Mucosa of rectum (tissue), 2 donors: ENCODE results near the gene KLHL41.
"Not testable (repeated sequence)": the region's sequence is repeated elsewhere in the genome, so short reads cannot be mapped to it uniquely, and the experiment has no call there.

Experiments
- H3K27ac ChIP-seq, 2 donors: one replicate each; pipeline ENCODE4 v1.7.0; 2013; ENCODE audit warnings: inconsistent platforms in 2 of 2, low read depth in 2 of 2, low read length in 2 of 2
- H3K27me3 ChIP-seq, 2 donors: one replicate each; pipeline ENCODE4 v1.7.0; 2013; ENCODE audit warnings: low read length in 2 of 2; ENCODE audit not compliant: control insufficient read depth in 2 of 2, insufficient read depth in 2 of 2
- H3K36me3 ChIP-seq, 2 donors: one replicate each; pipeline ENCODE4 v1.7.0; 2013; ENCODE audit warnings: low read length in 2 of 2; ENCODE audit not compliant: control insufficient read depth in 2 of 2, insufficient read depth in 2 of 2
- H3K4me1 ChIP-seq, 2 donors: one replicate each; pipeline ENCODE4 v1.7.0; 2013; ENCODE audit warnings: low read length in 2 of 2, mild to moderate bottlenecking in 1 of 2; ENCODE audit not compliant: control insufficient read depth in 2 of 2, insufficient read depth in 2 of 2
- H3K4me3 ChIP-seq, 2 donors: one replicate each; pipeline ENCODE4 v1.7.0; 2013; ENCODE audit warnings: low read length in 2 of 2
- H3K9ac ChIP-seq, 2 donors: one replicate each; pipeline ENCODE4 v1.7.0; 2013; ENCODE audit warnings: low read length in 2 of 2, low read depth in 1 of 2, mild to moderate bottlenecking in 1 of 2
- H3K9me3 ChIP-seq, 2 donors: one replicate each; pipeline ENCODE4 v1.7.0; 2013; ENCODE audit warnings: low read length in 2 of 2; ENCODE audit not compliant: control insufficient read depth in 2 of 2
- donor health status: healthy.
- donor health status: Normal muscosa, but diverticular disease.

KLHL41 gene

DNA sequence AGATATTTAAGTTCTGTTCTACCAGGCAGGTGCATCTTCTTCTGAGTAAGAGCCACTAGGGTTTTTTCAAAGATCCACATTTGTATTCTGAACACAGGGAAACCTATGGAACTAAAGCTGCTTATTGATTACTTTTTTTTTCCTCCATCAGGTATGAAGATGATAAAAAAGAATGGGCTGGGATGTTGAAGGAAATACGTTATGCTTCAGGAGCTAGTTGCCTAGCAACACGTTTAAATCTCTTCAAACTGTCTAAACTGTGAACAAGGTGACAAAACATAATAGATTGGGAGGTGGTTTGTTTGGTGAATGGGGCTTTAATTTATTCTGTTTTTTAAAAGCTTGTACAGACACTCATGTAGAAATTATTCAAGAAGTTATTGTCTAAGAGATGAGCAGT, 15.9 kb downstream of the KLHL41 start:
- Histone ChIP-seq H3K9me3 (no peaks in the 10 kb centered on the region), H3K4me3 (no peak overlapping the region), H3K36me3 (peaks cover 0 to 18% of the 10 kb centered on the region in 2 donors), H3K4me1 (no peaks in the 10 kb centered on the region), H3K27ac (no peak overlapping the region), H3K9ac (no peak overlapping the region), H3K27me3 (no peaks in the 10 kb centered on the region)

DNA sequence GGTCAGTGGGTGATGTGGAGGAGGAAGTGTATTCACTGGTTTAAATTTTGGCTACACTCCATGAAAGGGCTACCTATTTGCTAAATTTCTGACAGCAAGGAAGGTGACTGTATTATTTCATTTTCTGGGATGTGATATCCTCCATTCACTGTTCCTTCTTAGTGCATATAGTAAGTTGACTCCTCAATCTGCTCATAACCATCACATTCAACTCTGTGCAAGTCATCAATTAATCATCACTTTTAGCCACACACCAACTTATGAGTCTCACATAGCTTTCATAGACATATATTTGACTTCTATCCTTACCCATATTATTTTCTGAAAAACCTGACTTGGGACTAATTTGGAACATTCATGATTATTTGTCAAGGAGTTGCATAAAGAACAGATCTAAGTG, 16.9 kb downstream of the KLHL41 start:
- Histone ChIP-seq H3K9ac (no peak overlapping the region), H3K4me1 (no peaks in the 10 kb centered on the region), H3K27me3 (no peaks in the 10 kb centered on the region), H3K36me3 (peaks cover 0 to 25% of the 10 kb centered on the region in 2 donors), H3K27ac (no peak overlapping the region), H3K9me3 (no peaks in the 10 kb centered on the region), H3K4me3 (no peak overlapping the region)

DNA sequence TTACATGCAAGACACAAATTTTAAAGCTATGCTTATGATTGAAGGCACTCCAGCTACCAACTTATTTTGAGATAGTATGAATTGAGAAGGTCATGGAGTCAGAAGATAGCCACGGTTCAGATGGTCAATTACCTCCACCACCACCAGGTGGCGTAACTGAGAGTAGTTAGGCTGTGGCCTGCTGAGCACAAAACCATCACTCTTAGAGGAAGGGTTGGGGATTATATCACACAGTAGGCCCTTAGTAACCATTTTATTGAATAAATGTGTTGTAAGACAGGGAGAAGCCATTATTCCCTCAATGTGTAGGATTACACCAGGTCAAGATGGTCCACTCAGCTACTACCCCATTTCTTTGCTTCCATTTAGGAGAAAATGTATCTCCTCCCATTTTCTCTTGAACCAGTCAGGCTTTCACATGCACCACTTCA, 18.8 kb downstream of the KLHL41 start:
- no peaks in the 10 kb centered on the region for H3K9me3 ChIP-seq
- peaks cover 0 to 25% of the 10 kb centered on the region in 2 donors for H3K36me3 ChIP-seq
- no peaks in the 10 kb centered on the region for H3K4me1 ChIP-seq
- no peak overlapping the region for H3K27ac ChIP-seq
- H3K4me3 ChIP-seq: no peak overlapping the region
- H3K9ac ChIP-seq: no peak overlapping the region
- H3K27me3 ChIP-seq: no peaks in the 10 kb centered on the region

DNA sequence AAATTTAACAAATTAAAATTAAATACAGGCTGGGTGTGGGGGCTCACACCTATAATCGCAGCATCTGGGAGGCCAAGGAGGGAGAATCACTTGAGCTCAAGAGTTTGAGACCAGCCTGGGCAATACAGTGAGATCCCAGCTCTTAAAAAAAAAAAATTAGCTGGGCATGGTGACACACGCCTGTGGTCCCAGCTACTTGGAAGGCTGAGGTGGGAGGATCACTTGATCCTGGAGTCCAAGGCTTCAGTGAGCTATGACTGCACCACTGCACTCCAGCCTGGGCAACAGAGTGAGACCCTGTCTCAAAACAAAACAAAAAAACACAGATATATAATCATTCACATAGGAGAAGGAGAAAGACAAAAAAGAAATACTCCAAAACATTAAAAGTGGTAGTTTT, 30.0 kb downstream of the KLHL41 start:
- not testable (repeated sequence) for H3K4me1 ChIP-seq, H3K27ac ChIP-seq, H3K27me3 ChIP-seq, H3K9ac ChIP-seq, H3K9me3 ChIP-seq, H3K4me3 ChIP-seq
- peaks cover 25 to 28% of the 10 kb centered on the region in 2 donors for H3K36me3 ChIP-seq

DNA sequence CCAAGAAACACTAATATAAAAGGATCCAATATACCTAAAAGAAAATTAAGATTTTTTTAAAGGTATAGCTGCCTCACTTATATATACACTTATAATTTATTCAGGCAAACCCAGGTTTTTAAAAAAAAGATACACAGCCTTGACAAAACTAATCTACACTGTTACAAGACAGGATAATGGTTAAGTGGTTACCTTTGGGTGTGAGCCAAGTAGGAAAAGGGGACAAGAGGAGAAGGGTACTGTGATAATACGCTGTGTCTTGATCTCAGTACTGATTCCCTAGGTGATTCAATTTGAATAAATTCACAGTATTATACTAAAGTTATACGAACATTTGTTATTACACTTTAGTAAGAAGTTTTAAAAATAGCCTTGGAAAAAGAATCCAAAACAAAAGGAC, 30.6 kb downstream of the KLHL41 start:
- Histone ChIP-seq H3K36me3 (peaks cover 23 to 28% of the 10 kb centered on the region in 2 donors), H3K9me3 (no peaks in the 10 kb centered on the region), H3K4me1 (no peaks in the 10 kb centered on the region), H3K9ac (no peak overlapping the region), H3K27ac (no peak overlapping the region), H3K27me3 (no peaks in the 10 kb centered on the region), H3K4me3 (no peak overlapping the region)

DNA sequence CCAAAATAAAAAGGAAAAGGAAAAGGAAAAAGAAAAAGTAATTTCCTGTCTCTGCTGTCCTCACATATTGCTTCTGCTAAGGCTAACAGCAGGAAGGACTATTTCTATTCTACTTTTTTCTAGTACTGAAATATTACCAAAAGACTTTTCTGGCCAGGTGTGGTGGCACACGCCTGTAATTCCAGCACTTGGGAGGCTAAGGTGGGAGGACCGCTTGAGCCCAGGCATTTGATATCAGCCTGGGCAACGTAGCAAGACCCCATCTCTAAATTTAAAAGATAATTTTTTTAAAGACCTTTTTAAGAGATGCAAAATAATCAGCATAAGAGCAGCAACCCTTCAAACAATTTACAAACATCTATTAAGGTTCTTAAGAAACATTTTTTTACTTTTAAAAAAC, 32.9 kb downstream of the KLHL41 start:
- H3K4me3 ChIP-seq: no peak overlapping the region
- H3K36me3 ChIP-seq: peaks cover 30 to 34% of the 10 kb centered on the region in 2 donors
- no peak overlapping the region for H3K9ac ChIP-seq
- no peaks in the 10 kb centered on the region for H3K27me3 ChIP-seq
- no peak overlapping the region for H3K27ac ChIP-seq
- no peaks in the 10 kb centered on the region for H3K4me1 ChIP-seq
- no peaks in the 10 kb centered on the region for H3K9me3 ChIP-seq

DNA sequence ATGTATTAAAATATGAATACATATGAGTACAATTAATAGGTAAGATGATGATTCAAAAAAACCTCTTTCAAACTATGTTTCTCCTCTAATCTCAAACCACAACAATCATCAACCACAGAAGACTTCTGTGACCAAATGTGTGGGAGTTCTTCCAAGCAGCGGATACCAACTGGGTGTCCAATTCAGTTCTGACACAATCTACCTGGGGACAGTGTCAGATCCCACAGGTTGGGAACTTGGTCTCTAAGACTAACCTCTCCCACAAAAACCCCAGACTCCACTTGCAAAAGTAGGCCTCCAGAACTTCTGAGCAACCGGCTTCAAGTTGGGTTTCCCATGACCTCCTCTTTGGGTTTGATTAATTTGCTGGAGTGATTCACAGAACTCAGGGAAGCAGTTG, 37.3 kb downstream of the KLHL41 start:
- Histone ChIP-seq H3K9me3 (no peaks in the 10 kb centered on the region), H3K4me3 (no peak overlapping the region), H3K36me3 (peaks cover 30 to 38% of the 10 kb centered on the region in 2 donors)

DNA sequence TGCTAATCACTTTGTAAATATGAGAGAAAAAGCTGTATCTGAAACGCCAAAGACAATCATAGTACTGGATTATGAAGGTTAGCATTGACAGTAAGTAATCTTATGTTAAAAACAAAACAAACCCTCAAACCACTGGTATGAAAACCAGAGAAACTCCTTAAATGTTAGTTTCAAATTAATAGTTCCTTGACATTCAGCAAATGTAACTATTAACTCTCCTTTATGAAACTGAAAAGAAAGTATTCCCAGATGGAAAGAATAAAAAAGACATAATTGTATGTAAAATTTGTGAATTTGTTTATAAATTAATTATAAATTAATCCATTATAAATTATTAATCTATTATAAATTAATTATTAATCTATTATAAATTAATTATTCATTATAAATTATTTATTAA, 51.9 kb downstream of the KLHL41 start:
- H3K9ac ChIP-seq: no peak overlapping the region
- no peak overlapping the region for H3K4me3 ChIP-seq

More for the DNA sequence above, 37.3 kb downstream of the KLHL41 start:
- Histone ChIP-seq H3K27me3 (no peaks in the 10 kb centered on the region), H3K9ac (no peak overlapping the region), H3K4me1 (no peaks in the 10 kb centered on the region), H3K27ac (no peak overlapping the region)

DNA sequence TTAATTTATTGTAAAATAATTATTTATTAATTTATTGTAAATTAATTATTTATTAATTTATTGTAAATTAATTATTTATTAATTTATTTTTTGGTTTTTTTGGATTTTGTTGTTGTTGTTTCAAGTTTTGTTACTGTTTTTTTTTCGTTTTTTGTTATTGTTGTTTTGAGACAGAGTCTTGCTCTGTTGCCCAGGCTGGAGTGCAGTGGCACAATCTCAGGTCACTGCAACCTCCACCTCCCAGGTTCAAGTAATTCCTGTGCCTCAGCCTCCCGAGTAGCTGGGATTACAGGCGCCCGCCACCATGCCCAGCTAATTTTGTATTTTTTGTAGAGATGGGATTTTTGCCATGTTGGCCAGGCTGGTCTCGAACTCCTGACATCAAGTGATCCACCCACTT, 52.6 kb downstream of the KLHL41 start:
- H3K9me3 ChIP-seq, H3K4me3 ChIP-seq, H3K27me3 ChIP-seq, H3K4me1 ChIP-seq, H3K27ac ChIP-seq, H3K9ac ChIP-seq: not testable (repeated sequence)
- peaks cover 5 to 17% of the 10 kb centered on the region in 2 donors for H3K36me3 ChIP-seq

More for the DNA sequence above, 51.9 kb downstream of the KLHL41 start:
- H3K27ac ChIP-seq: no peak overlapping the region
- H3K4me1 ChIP-seq: no peaks in the 10 kb centered on the region
- H3K9me3 ChIP-seq: no peaks in the 10 kb centered on the region
- H3K36me3 ChIP-seq: peaks cover 5 to 17% of the 10 kb centered on the region in 2 donors
- no peaks in the 10 kb centered on the region for H3K27me3 ChIP-seq

DNA sequence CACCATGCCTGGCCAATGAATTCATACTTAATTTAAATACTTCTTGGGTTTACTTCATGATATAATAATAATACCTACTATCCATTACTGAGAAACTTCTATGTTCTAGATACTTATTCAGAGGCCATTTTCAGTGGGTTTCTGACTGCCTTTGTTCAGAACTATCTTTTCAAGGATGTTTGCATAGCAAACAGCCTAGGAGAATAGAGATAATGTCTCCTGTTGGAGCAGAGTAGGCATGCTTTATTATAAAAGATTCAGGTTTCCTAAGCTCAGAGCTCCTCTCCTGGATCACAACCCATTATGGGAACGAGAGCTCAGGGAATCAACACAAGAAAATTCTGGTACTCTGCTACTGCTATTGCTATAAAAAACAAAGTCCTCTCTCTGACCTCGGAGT, 53.0 kb downstream of the KLHL41 start:
- Histone ChIP-seq H3K4me3 (no peak overlapping the region), H3K27ac (no peak overlapping the region), H3K27me3 (no peaks in the 10 kb centered on the region), H3K36me3 (peaks cover 5 to 17% of the 10 kb centered on the region in 2 donors), H3K4me1 (no peaks in the 10 kb centered on the region), H3K9ac (no peak overlapping the region), H3K9me3 (no peaks in the 10 kb centered on the region)

DNA sequence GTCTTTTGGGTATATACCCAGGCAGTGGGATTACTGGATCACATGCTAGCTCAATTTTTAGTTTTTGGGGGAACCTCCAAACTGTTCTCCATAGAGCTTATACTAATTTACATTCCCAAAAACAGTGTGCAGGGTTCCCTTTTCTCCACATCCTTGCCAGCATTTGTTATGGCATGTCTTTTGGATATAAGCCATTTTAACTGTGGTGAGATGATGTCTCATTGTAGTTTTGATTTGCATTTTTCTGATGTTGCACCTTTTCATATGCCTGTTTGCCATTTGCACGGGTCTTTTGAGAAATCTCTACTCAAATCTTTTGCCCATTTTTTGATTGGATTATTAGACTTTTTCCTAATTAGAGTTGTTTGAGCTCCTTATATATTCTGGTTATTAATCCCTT, 56.2 kb downstream of the KLHL41 start:
- Histone ChIP-seq H3K27ac (no peak overlapping the region), H3K4me1 (no peaks in the 10 kb centered on the region), H3K36me3 (peaks cover 0 to 4% of the 10 kb centered on the region in 2 donors), H3K4me3 (no peak overlapping the region), H3K27me3 (no peaks in the 10 kb centered on the region), H3K9ac (no peak overlapping the region), H3K9me3 (no peaks in the 10 kb centered on the region)
